GM20431 (cell line): ENCODE measurements around the gene SPATC1L.
"Not testable (repeated sequence)": the region's sequence is repeated elsewhere in the genome, so short reads cannot be mapped to it uniquely, and the experiment has no call there.

Experiments used
- in situ Hi-C: fragments of 300-500 bp; cut with MseI, MboI; formaldehyde crosslinking; loops from one replicate; pipeline ENCODE4 v1.15.0; 2020; ENCODE audit warnings: low sequenced_read_pairs; ENCODE audit not compliant: unreplicated experiment

Gene SPATC1L

GRCh38 chr21:46203203-46203600 is 18.9 kb upstream of the SPATC1L start:
- in situ Hi-C loops = no loop called here

- in situ Hi-C loops = no loop called here
Measured at GRCh38 chr21:46202592-46203202, 18.4 kb upstream of the SPATC1L start.

GRCh38 chr21:46200877-46201803 is 16.9 kb upstream of the SPATC1L start:
- in situ Hi-C loops = not testable (repeated sequence)

GRCh38 chr21:46199436-46200373 is 15.4 kb upstream of the SPATC1L start:
- in situ Hi-C loops = no loop called here

GRCh38 chr21:46196733-46197132 is 12.5 kb upstream of the SPATC1L start:
- in situ Hi-C loops = no loop called here

GRCh38 chr21:46195595-46196195 is 11.4 kb upstream of the SPATC1L start:
- in situ Hi-C loops = no loop called here

GRCh38 chr21:46194374-46195334 is 10.4 kb upstream of the SPATC1L start:
- in situ Hi-C loops = no loop called here

GRCh38 chr21:46193829-46194373 is 9.6 kb upstream of the SPATC1L start:
- in situ Hi-C loops = no loop called here

GRCh38 chr21:46191686-46192575 is 7.7 kb upstream of the SPATC1L start:
- in situ Hi-C loops = no loop called here

GRCh38 chr21:46191257-46191685 is 7.0 kb upstream of the SPATC1L start:
- in situ Hi-C loops = no loop called here

GRCh38 chr21:46190491-46191131 is 6.4 kb upstream of the SPATC1L start:
- in situ Hi-C loops = no loop called here

- in situ Hi-C loops = no loop called here
Measured at GRCh38 chr21:46189959-46190490, 5.8 kb upstream of the SPATC1L start.

- in situ Hi-C loops = no loop called here
Measured at GRCh38 chr21:46189213-46189958, 5.1 kb upstream of the SPATC1L start.

GRCh38 chr21:46188226-46189212 is 4.3 kb upstream of the SPATC1L start:
- in situ Hi-C loops = no loop called here

GRCh38 chr21:46187814-46188213 is 3.6 kb upstream of the SPATC1L start:
- in situ Hi-C loops = no loop called here
